Common myeloid progenitor, CD34-positive (primary cell): Measurements from ENCODE around the gene PTH1R.

ENCODE experiments used
- CTCF ChIA-PET: fragments of 350-600 bp; sonication (Branson Sonifier 250); formaldehyde crosslinking; loops from one replicate; lab custom pipeline; 2021; ENCODE audit warnings: antibody characterized with exemption; lab: Charles Lee
- POLR2A ChIA-PET: fragments of 350-600 bp; sonication (Branson Sonifier 250); formaldehyde crosslinking; loops from one replicate; lab custom pipeline; 2021; ENCODE audit warnings: antibody characterized with exemption; lab: Charles Lee
- DNase-seq, 3 donors: peaks; one replicate each; pipeline versions ENCODE4 v3.0.0 to v3.0.0-alpha.2; 2013
- H3K27ac ChIP-seq, 2 experiments: 1 replicate in 1 of 2; 2 replicates in 1 of 2; pipeline ENCODE4 v1.7.0; 2013; ENCODE audit warnings: inconsistent platforms in 2 of 2, low read length in 2 of 2, mild to moderate bottlenecking in 2 of 2, low read depth in 1 of 2, moderate library complexity in 1 of 2; ENCODE audit not compliant: severe bottlenecking in 2 of 2, insufficient read depth in 1 of 2, poor library complexity in 1 of 2
- H3K27me3 ChIP-seq, 5 experiments: replicated peaks in 2 of 5; 1 replicate in 3 of 5; 2 replicates in 2 of 5; pipeline versions ENCODE4 v1.6.1 to v1.7.0; 2013; ENCODE audit warnings: low read length in 4 of 5, mild to moderate bottlenecking in 2 of 5, moderate library complexity in 2 of 5, inconsistent platforms in 1 of 5; ENCODE audit not compliant: insufficient read depth in 5 of 5, control insufficient read depth in 4 of 5
- H3K36me3 ChIP-seq, 4 experiments: 1 replicate in 2 of 4; 2 replicates in 2 of 4; pipeline versions ENCODE4 v1.6.1 to v1.7.0; 2013; ENCODE audit warnings: low read length in 3 of 4, control low read depth in 1 of 4, mild to moderate bottlenecking in 1 of 4; ENCODE audit not compliant: control insufficient read depth in 4 of 4, insufficient read depth in 4 of 4
- H3K4me1 ChIP-seq, 4 experiments: 1 replicate in 3 of 4; 2 replicates in 1 of 4; pipeline versions ENCODE4 v1.6.1 to v1.7.1; 2013; ENCODE audit warnings: low read length in 3 of 4, mild to moderate bottlenecking in 3 of 4, control low read depth in 1 of 4, inconsistent platforms in 1 of 4, moderate library complexity in 1 of 4; ENCODE audit not compliant: control insufficient read depth in 4 of 4, insufficient read depth in 4 of 4; ENCODE audit errors: control extremely low read depth in 1 of 4
- H3K4me3 ChIP-seq, 7 experiments: 1 replicate in 4 of 7; 2 replicates in 3 of 7; pipeline versions ENCODE4 v1.5.1 to v1.7.0; 2013; ENCODE audit warnings: mild to moderate bottlenecking in 7 of 7, low read length in 6 of 7, moderate library complexity in 6 of 7, inconsistent platforms in 2 of 7, low read depth in 2 of 7, control low read depth in 1 of 7; ENCODE audit not compliant: insufficient read depth in 4 of 7, control insufficient read depth in 1 of 7; ENCODE audit errors: extremely low read depth in 1 of 7
- H3K9me3 ChIP-seq, 5 experiments: 1 replicate in 4 of 5; 2 replicates in 1 of 5; pipeline versions ENCODE4 v1.6.1 to v1.7.1; 2013; ENCODE audit warnings: low read length in 4 of 5, mild to moderate bottlenecking in 2 of 5, inconsistent platforms in 1 of 5, low read depth in 1 of 5, moderate library complexity in 1 of 5; ENCODE audit not compliant: control insufficient read depth in 4 of 5, insufficient read depth in 2 of 5; ENCODE audit errors: control extremely low read depth in 1 of 5
- WGBS: methylation state at CpG from one replicate; pipeline ENCODE4 v1.1.5; 2013; ENCODE audit not compliant: insufficient coverage; 5-methylcytosine and 5-hydroxymethylcytosine counted together

The PTH1R gene

GRCh38 chr3:46917257-46917656 lies 39.7 kb downstream of the PTH1R start:
- no peak for DNase-seq
- Histone ChIP-seq H3K36me3 (peaks cover 21 to 61% (median 48%) of the 10 kb centered on the region in 4 experiments), H3K27ac (no peak overlapping the region), H3K4me1 (peaks cover 0 to 2% (median 0%) of the 10 kb centered on the region in 4 experiments), H3K27me3 (no peaks in the 10 kb centered on the region), H3K4me3 (no peak overlapping the region), H3K9me3 (peaks cover 0 to 14% (median 3%) of the 10 kb centered on the region in 5 experiments)
- CTCF ChIA-PET = no interaction called here
- WGBS = 100% methylated on average over 2 of the region's 3 CpGs
- POLR2A ChIA-PET = no interaction called here

DNA sequence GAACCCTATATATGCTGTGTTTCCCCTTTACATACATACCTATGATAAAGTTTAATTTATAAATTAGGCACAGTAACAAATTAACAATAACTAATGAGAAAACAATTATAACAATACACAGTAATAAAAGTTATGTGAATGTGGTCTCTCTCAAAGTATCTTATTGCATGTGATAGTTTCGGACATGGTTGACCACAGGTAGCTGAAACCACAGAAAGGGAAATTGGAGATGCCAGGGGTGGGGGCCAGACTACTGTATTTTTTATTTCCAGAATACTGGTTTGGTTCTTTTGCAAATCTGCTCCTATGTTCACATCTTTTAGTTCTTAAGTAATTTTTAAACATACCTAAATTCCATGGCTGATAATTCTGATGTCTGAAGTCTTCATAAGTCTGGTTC lies 40.7 kb downstream of the PTH1R start:
- H3K9me3 ChIP-seq = peaks cover 0 to 14% (median 3%) of the 10 kb centered on the region in 5 experiments
- H3K27ac ChIP-seq = no peak overlapping the region
- POLR2A ChIA-PET = interaction anchor here (0.5 kb wide), 1 partner anchor 1942 kb away, joined by 5 read pairs; the partner anchor contains the start of genes EXOSC7 and ZDHHC3
- peaks cover 28 to 71% (median 53%) of the 10 kb centered on the region in 4 experiments for H3K36me3 ChIP-seq
- no CpG with 5 or more reads among the region's 1 CpG for WGBS
- DNase-seq = no peak
- no peak overlapping the region for H3K4me3 ChIP-seq
- CTCF ChIA-PET = no interaction called here
- H3K4me1 ChIP-seq = peaks cover 0 to 2% (median 0%) of the 10 kb centered on the region in 4 experiments
- H3K27me3 ChIP-seq = no peaks in the 10 kb centered on the region

GRCh38 chr3:46918634-46919033 lies 41.1 kb downstream of the PTH1R start:
- CTCF ChIA-PET = interaction anchor here (1.5 to 12.9 kb wide), 2 partner anchors 17 to 77 kb away, joined by 4 to 164 read pairs; no protein-coding TSS in a partner anchor
- DNase-seq = no peak
- H3K4me1 ChIP-seq = peaks cover 0 to 3% (median 1%) of the 10 kb centered on the region in 4 experiments
- H3K27me3 ChIP-seq = no peaks in the 10 kb centered on the region
- H3K9me3 ChIP-seq = peaks cover 0 to 14% (median 3%) of the 10 kb centered on the region in 5 experiments
- POLR2A ChIA-PET = interaction anchor here (0.5 kb wide), 1 partner anchor 1943 kb away, joined by 5 read pairs; the partner anchor contains the start of genes EXOSC7 and ZDHHC3
- H3K36me3 ChIP-seq = peaks cover 28 to 75% (median 55%) of the 10 kb centered on the region in 4 experiments
- WGBS = 100% methylated on average over 4 of the region's 4 CpGs
- no peak overlapping the region for H3K27ac ChIP-seq
- H3K4me3 ChIP-seq = no peak overlapping the region

- POLR2A ChIA-PET = no interaction called here
- no peak for DNase-seq
- H3K4me3 ChIP-seq = no peak overlapping the region
- peaks cover 34 to 91% (median 68%) of the 10 kb centered on the region in 4 experiments for H3K36me3 ChIP-seq
- H3K27me3 ChIP-seq = no peaks in the 10 kb centered on the region
- H3K4me1 ChIP-seq = peaks cover 5 to 20% (median 18%) of the 10 kb centered on the region in 4 experiments
- 100% methylated on average over 3 of the region's 4 CpGs for WGBS
- peaks cover 0 to 14% (median 3%) of the 10 kb centered on the region in 5 experiments for H3K9me3 ChIP-seq
- H3K27ac ChIP-seq = no peak overlapping the region
- CTCF ChIA-PET = interaction anchor here (0.7 to 12.9 kb wide), 8 partner anchors 12 to 102 kb away, joined by 3 to 164 read pairs (median 4); no protein-coding TSS in a partner anchor
Measured at GRCh38 chr3:46921041-46921440, 43.5 kb downstream of the PTH1R start.

DNA sequence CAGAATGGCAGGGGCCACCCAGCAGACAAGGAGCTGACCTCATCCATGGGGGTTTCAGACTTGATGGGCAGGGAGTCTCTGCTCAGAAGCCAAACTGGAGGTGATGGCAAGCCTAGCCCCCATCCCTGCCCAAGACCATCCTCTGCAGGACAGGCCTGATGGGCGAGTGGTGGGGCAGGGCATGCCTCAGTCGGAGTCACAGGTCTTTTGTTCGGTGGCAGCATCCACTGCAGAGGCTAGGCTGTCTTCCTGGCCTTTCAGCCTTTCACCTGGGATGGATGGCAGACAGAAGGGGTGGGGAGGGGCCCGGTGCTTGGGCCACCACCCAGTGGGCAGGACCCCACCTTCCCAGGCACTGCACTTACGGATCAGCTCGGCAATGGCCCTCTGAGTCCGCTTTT lies 44.4 kb downstream of the PTH1R start:
- CTCF ChIA-PET = interaction anchor here (0.9 to 12.9 kb wide), 8 partner anchors 9 to 73 kb away, joined by 3 to 164 read pairs (median 6); partner anchors contain the start of gene CCDC12
- peaks cover 0 to 14% (median 3%) of the 10 kb centered on the region in 5 experiments for H3K9me3 ChIP-seq

GRCh38 chr3:46922426-46922825 lies 44.9 kb downstream of the PTH1R start:
- no peak overlapping the region for H3K4me3 ChIP-seq
- whole genome bisulfite sequencing = 96% methylated on average over 3 of the region's 4 CpGs
- peaks cover 32 to 84% (median 66%) of the 10 kb centered on the region in 4 experiments for H3K36me3 ChIP-seq
- H3K27ac ChIP-seq = no peak overlapping the region
- ChIA-PET CTCF (interaction anchor here (0.7 to 12.9 kb wide), 18 partner anchors 9 to 220 kb away, joined by 3 to 164 read pairs (median 5); partner anchors contain the start of gene CCDC12), POLR2A (no interaction called here)
- H3K9me3 ChIP-seq = peaks cover 0 to 14% (median 3%) of the 10 kb centered on the region in 5 experiments
- DNase-seq = no peak
- H3K27me3 ChIP-seq = no peaks in the 10 kb centered on the region
- peaks cover 8 to 33% (median 32%) of the 10 kb centered on the region in 4 experiments for H3K4me1 ChIP-seq

More for the DNA sequence above, 44.4 kb downstream of the PTH1R start:
- peaks cover 5 to 28% (median 26%) of the 10 kb centered on the region in 4 experiments for H3K4me1 ChIP-seq
- WGBS = 98% methylated on average over 6 of the region's 7 CpGs
- no peak for DNase-seq
- POLR2A ChIA-PET = no interaction called here
- no peak overlapping the region for H3K4me3 ChIP-seq
- no peak overlapping the region for H3K27ac ChIP-seq
- H3K36me3 ChIP-seq = peaks cover 34 to 90% (median 70%) of the 10 kb centered on the region in 4 experiments
- no peaks in the 10 kb centered on the region for H3K27me3 ChIP-seq
